ENCODE measurements around the gene MYO1G.

DNA sequence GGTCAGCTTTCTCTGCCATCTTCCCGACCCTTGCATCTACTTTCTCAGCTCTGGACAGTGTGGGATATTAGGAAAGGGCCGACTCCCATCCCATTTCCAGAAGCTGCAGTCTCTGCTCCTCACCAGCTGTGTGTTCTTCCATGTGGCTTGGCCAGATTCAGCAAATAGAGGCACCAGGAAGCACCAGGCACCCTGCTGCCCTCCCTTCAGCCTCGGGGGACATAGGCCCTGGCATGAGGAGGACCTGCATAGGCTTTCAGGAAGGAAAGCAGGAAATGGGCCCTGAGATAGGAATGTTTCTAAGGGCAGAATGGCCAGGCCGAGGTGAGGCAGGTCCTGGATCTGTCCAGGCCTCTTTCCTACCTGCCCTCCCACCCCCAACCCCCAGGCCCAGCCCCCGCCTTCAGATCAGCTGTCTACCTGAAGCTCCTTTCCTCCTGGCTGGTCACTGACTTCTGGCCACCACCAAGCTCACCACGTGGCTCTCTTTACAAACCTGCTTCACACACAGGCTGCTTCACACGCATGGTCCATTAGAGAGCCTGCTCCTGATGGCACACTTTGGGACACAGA lies 66.0 kb downstream of the MYO1G start:
- TF ChIP-seq, protein P1, sequence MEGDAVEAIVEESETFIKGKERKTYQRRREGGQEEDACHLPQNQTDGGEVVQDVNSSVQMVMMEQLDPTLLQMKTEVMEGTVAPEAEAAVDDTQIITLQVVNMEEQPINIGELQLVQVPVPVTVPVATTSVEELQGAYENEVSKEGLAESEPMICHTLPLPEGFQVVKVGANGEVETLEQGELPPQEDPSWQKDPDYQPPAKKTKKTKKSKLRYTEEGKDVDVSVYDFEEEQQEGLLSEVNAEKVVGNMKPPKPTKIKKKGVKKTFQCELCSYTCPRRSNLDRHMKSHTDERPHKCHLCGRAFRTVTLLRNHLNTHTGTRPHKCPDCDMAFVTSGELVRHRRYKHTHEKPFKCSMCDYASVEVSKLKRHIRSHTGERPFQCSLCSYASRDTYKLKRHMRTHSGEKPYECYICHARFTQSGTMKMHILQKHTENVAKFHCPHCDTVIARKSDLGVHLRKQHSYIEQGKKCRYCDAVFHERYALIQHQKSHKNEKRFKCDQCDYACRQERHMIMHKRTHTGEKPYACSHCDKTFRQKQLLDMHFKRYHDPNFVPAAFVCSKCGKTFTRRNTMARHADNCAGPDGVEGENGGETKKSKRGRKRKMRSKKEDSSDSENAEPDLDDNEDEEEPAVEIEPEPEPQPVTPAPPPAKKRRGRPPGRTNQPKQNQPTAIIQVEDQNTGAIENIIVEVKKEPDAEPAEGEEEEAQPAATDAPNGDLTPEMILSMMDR (conservative IDR thresholded peaks at IDR 0.05; ENCODE audit: low read length) = no peak
- TF ChIP-seq EZH2phosphoT487 (IDR thresholded peaks at IDR 0.05; ENCODE audit: borderline replicate concordance, low read depth, low read length) = no peak

Measured in OCI-LY7 (cell line).